K562 (cell line): Measurements from ENCODE around the gene FOS. TPM values are rescaled to one million over a fixed set of nuclear protein-coding genes. Genes with fewer than 3 reads are reported as not detected.
A peak's percentile ranks its signal among the peaks of the same experiment; 100 is the strongest.

Experiments
- ARID4B ChIP-seq: sonication (generic); formaldehyde crosslinking; IDR thresholded peaks from 2 replicates; pipeline ENCODE4 v1.8.0; 2022; ENCODE audit warnings: mild to moderate bottlenecking, missing genetic modification reagents
- BRF2 ChIP-seq: IDR thresholded peaks from 3 replicates; pipeline ENCODE4 v1.6.1; 2011; ENCODE audit warnings: borderline replicate concordance, mild to moderate bottlenecking; ENCODE audit not compliant: insufficient read length, insufficient read depth
- CHD7 ChIP-seq: fragments of 200-600 bp; sonication (generic); IDR thresholded peaks from one replicate; pipeline ENCODE4 v1.6.1; 2012; ENCODE audit warnings: mild to moderate bottlenecking, low read depth, low read length, inconsistent platforms
- KAT8 ChIP-seq: fragments of 450-650 bp; IDR thresholded peaks from 2 replicates; pipeline ENCODE4 v1.6.1; 2016; ENCODE audit warnings: low read depth, mild to moderate bottlenecking
- MAFK ChIP-seq: IDR thresholded peaks from 2 replicates; pipeline ENCODE4 v1.6.1; 2011; ENCODE audit warnings: low read length, improper control_type of control experiment
- NFE2L1 ChIP-seq: fragments of 450-650 bp; IDR thresholded peaks from 2 replicates; pipeline ENCODE4 v1.6.1; 2016; ENCODE audit warnings: missing genetic modification characterization, low read depth, mild to moderate bottlenecking, missing compliant biosample characterization, moderate library complexity, borderline replicate concordance
- PPARD ChIP-seq: fragments of 250-450 bp; sonication (Bioruptor Pico); IDR thresholded peaks from 2 replicates; pipeline ENCODE4 v1.8.0; 2022; ENCODE audit warnings: inconsistent platforms, mild to moderate bottlenecking, moderate library complexity
- RBM15 ChIP-seq: fragments of 200-400 bp; formaldehyde crosslinking; IDR thresholded peaks from 2 replicates; pipeline ENCODE4 v1.6.1; 2018; ENCODE audit warnings: mild to moderate bottlenecking, low read length, moderate library complexity; ENCODE audit not compliant: insufficient read depth
- ZNF347 ChIP-seq: fragments of 450-650 bp; formaldehyde crosslinking; IDR thresholded peaks from 2 replicates; pipeline ENCODE4 v1.4.0; 2020; ENCODE audit warnings: low read depth, mild to moderate bottlenecking, moderate library complexity
- ZNF695 ChIP-seq: fragments of 450-650 bp; formaldehyde crosslinking; IDR thresholded peaks from 2 replicates; pipeline ENCODE4 v1.4.0; 2020; ENCODE audit warnings: mild to moderate bottlenecking, moderate library complexity
- polyA plus RNA-seq, 8 experiments: library from polyadenylated mRNA; depleted of rRNA in 4 of 8; stranded (reverse) in 5 of 8; unstranded in 3 of 8; fragments of >200 nt; fragmentation: Nextera tagmentation in 2 of 8; fragmentation: Illumina TruSeq in 1 of 8; extraction: Ambion mirVana in 2 of 8; extraction: Trizol in 1 of 8; gene quantifications; 2 replicates each; pipeline versions ENCODE4 v1.2.1 to v1.2.3, GENCODE V29; 2011 to 2014; ENCODE audit warnings: inconsistent platforms in 1 of 8, missing spikeins in 1 of 8
- total RNA-seq, 7 experiments: library from RNA; depleted of rRNA in 6 of 7; stranded (reverse); fragments of >200 nt in 6 of 7; fragmentation: Illumina TruSeq in 2 of 7; extraction: Trizol in 2 of 7; gene quantifications; 2 replicates each; pipeline versions ENCODE4 v1.2.1 to v1.2.3, GENCODE V29; 2011 to 2021; ENCODE audit warnings: low replicate concordance in 1 of 7

FOS gene
- total and polyA plus RNA-seq, 9 of the 15 experiments (the other 6 are each of a cell fraction or from before 2014, with no cell fraction given): 0.54 to 13.8 (median 8.9) TPM

- TF ChIP-seq CHD7 (no peak), PPARD (CRISPR knock-in tag) (no peak), ZNF695 (CRISPR knock-in tag) (no peak), ZNF347 (CRISPR knock-in tag) (no peak), NFE2L1 (no peak), MAFK (peak; percentile 95), RBM15 (no peak), ARID4B (CRISPR knock-in tag) (peak; percentile 21; the same call in 1 of the 2 replicates), BRF2 (no peak), KAT8 (no peak)
These were observed 19.7 kb upstream of the FOS start (continued) for GRCh38 chr14:75258803-75259509.
